Measurements from ENCODE around the gene SCN4A.

The SCN4A gene

DNA sequence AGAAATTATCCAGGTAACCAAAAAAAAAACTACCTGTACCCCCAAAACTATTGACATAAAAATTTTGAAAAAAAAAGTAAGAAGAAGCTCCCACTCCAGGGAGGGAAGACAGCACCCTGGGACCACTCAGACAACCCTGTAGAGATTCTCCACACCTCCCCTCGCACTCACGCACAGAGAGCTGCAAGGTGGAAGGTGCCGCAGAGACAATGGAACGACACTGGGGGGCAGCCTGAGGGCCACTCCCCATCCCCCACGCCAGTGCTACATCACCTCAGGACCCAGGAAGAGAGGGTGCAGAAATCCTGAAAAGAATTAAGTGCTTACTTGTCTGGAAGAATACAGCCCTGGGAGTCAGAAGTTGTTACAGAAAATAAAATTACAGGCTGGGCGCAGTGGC is 35.4 kb downstream of the SCN4A start:
- TF ChIP-seq, protein P1, sequence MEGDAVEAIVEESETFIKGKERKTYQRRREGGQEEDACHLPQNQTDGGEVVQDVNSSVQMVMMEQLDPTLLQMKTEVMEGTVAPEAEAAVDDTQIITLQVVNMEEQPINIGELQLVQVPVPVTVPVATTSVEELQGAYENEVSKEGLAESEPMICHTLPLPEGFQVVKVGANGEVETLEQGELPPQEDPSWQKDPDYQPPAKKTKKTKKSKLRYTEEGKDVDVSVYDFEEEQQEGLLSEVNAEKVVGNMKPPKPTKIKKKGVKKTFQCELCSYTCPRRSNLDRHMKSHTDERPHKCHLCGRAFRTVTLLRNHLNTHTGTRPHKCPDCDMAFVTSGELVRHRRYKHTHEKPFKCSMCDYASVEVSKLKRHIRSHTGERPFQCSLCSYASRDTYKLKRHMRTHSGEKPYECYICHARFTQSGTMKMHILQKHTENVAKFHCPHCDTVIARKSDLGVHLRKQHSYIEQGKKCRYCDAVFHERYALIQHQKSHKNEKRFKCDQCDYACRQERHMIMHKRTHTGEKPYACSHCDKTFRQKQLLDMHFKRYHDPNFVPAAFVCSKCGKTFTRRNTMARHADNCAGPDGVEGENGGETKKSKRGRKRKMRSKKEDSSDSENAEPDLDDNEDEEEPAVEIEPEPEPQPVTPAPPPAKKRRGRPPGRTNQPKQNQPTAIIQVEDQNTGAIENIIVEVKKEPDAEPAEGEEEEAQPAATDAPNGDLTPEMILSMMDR (IDR thresholded peaks at IDR 0.05; ENCODE audit: low read depth, low read length) = no peak
- H3K4me3 ChIP-seq (ENCODE audit: low read depth, low read length) = no peak overlapping the region

DNA sequence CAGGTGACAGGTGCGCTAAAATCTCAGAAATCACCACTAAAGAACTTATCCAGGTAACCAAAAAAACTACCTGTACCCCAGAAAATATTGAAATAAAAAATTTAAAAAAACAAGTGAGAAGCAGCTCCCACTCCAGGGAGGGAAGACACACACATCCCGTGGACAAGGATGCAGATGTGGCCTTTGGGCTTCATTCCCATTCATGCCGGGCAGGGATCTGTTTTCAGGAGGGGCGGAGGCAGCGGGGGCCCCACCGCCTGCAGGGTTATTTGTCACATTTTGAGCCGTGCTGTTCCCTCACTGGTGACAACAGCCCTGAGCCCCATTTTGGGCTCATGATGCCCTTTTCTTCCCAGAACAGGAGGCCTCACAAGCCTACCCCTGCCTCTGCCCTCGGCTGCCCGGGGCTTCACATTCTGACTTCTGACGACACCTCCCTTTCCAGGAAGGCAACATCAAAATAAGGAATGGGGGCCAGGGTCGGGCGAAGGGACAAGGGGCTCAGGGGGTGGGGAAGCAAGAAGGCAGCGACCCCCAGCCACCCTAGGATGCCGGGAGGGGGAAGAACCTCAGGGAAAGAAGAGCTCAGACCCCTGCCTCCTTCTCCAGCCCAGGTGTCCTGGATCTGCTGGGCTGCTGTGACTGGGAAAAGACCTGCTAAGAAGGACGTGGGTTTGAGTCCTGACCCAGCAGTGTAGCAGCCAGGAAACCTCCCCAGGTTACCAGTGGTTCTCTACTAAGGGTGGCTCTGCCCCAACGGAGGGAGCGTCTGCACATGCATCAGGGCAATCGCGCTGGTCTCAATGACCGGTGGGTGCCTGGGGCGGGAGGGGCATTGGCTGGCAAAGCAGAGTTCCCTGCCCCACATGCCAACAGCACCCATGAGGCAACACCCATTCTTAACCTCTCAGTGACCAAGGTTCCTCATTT is 38.3 kb downstream of the SCN4A start:
- TF ChIP-seq, protein P1 (IDR thresholded peaks at IDR 0.05; ENCODE audit: low read depth, low read length) = no peak
- H3K4me3 ChIP-seq (ENCODE audit: low read depth, low read length) = no peak overlapping the region

DNA sequence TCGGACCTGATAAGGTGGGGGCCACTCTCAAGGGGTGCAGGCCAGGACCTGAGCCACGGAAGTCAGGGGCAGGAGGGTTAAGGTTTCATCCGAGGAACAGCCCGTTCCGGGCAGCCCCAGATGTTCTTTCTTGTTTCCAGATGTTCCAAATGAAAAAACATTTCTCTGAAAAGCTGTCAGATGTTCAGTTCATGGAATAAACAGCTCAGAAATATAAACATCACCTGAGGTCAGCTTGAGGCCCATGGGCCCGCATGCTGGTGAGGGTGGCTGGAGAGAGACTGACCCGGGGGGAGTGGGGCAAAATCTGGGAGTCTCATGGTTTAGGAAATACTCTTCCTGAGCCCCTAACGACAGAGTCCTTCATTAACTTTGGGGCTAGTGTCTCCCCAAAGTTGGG is 39.1 kb downstream of the SCN4A start:
- TF ChIP-seq, protein P1 (IDR thresholded peaks at IDR 0.05; ENCODE audit: low read depth, low read length) = no peak
- no peak overlapping the region for H3K4me3 ChIP-seq (ENCODE audit: low read depth, low read length)

DNA sequence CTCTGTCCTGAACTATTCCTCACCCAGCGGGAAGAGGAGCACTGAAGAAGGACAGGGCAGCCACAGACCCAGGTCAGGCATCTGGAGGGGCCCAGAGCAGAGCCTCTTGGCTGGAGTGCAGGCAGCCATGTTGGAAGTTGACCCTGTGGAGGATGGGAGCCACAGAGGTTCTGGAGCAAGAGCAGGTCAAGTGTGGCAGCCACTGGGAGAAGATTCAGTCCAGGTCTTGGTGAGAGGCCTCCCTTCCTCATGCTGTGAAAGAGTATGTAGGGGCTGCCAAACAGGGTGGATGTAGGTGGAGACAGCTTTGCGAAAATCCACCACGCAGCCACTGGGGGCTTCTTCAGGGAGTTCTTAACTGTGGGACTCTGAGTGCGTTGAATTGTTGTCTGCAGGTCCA is 40.0 kb downstream of the SCN4A start:
- H3K4me3 ChIP-seq (ENCODE audit: low read depth, low read length) = no peak overlapping the region

GRCh38 chr17:63931981-63932561 is 40.6 kb downstream of the SCN4A start, which contains the start of gene CD79B:
Gene CD79B, minus strand, starts transcription at chr17:63932331. Its CDS starts 70 bp downstream, at chr17:63932261.
- no peak within 1 kb of the TSS for H3K4me3 ChIP-seq (ENCODE audit: low read depth, low read length)
- TF ChIP-seq, protein P1 (IDR thresholded peaks at IDR 0.05; ENCODE audit: low read depth, low read length) = no peak

More for the DNA sequence above, 40.0 kb downstream of the SCN4A start:
- TF ChIP-seq, protein P1 (IDR thresholded peaks at IDR 0.05; ENCODE audit: low read depth, low read length) = no peak

- TF ChIP-seq, protein P1 (IDR thresholded peaks at IDR 0.05; ENCODE audit: low read depth, low read length) = no peak
- no peak overlapping the region for H3K4me3 ChIP-seq (ENCODE audit: low read depth, low read length)
These were observed 41.7 kb downstream of the SCN4A start for GRCh38 chr17:63930951-63931575.
